ENCODE data around the gene MAP3K4. TPM values are rescaled to one million over a fixed set of nuclear protein-coding genes. Genes with fewer than 3 reads are reported as not detected.

MAP3K4 gene
- total and polyA plus RNA-seq, 2 of the 4 experiments (the other 2 are of a cell fraction): 11.5 to 20.4 TPM

- H2AK9ac ChIP-seq (replicated peaks; ENCODE audit: low read depth, low read length, poor library complexity): no peak overlapping the region
- no peak overlapping the region for H2BK20ac ChIP-seq (ENCODE audit: low read depth, low read length)
- peaks cover 2% of the 10 kb centered on the region; the same call in 1 of the 2 replicates for H3K9me1 ChIP-seq (ENCODE audit: insufficient read depth, low read length)
- TF ChIP-seq MAZ (IDR thresholded peaks at IDR 0.05; ENCODE audit: borderline replicate concordance, low read depth, low read length) (no peak), CTCF (conservative IDR thresholded peaks at IDR 0.05; ENCODE audit: low read depth, low read length) (no peak), MXI1 (IDR thresholded peaks at IDR 0.05; ENCODE audit: borderline replicate concordance, low read depth, low read length) (no peak), RCOR1 (IDR thresholded peaks at IDR 0.05; ENCODE audit: insufficient replicate concordance, low read length) (no peak), BHLHE40 (IDR thresholded peaks at IDR 0.05; ENCODE audit: low read depth, low read length) (no peak), FOS (IDR thresholded peaks at IDR 0.05; ENCODE audit: low read depth, low read length) (no peak)
- TF ChIP-seq, protein P1, sequence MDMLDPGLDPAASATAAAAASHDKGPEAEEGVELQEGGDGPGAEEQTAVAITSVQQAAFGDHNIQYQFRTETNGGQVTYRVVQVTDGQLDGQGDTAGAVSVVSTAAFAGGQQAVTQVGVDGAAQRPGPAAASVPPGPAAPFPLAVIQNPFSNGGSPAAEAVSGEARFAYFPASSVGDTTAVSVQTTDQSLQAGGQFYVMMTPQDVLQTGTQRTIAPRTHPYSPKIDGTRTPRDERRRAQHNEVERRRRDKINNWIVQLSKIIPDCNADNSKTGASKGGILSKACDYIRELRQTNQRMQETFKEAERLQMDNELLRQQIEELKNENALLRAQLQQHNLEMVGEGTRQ (IDR thresholded peaks at IDR 0.05; ENCODE audit: low read depth, low read length): no peak
- in situ Hi-C loops (cut with MboI; ENCODE audit: low sequenced_read_pairs): no loop called here
- no peaks in the 10 kb centered on the region for H3K27me3 ChIP-seq (ENCODE audit: control insufficient read depth, insufficient read depth, low read length)
- H2BK120ac ChIP-seq (ENCODE audit: low read depth, low read length): no peak overlapping the region
- H3K27ac ChIP-seq (ENCODE audit: insufficient read depth, low read length): no peak overlapping the region
- no peak overlapping the region for H3K18ac ChIP-seq (ENCODE audit: low read depth, low read length)
- DNase-seq: no peak
- H2BK5ac ChIP-seq (ENCODE audit: low read depth, low read length, poor library complexity, severe bottlenecking): no peak overlapping the region
- no peak overlapping the region for H3K14ac ChIP-seq (replicated peaks; ENCODE audit: low read depth, low read length)
- H2AK5ac ChIP-seq (ENCODE audit: low read depth, low read length): no peak overlapping the region
- POLR2A ChIA-PET (ENCODE audit: unreplicated experiment): no interaction called here
- H3K56ac ChIP-seq (ENCODE audit: extremely low read depth, insufficient read depth, low read length): no peak overlapping the region
- intact Hi-C loops (cut with micrococcal nuclease): no loop called here
- peaks cover 34% of the 10 kb centered on the region for H3K36me3 ChIP-seq (ENCODE audit: control insufficient read depth, insufficient read depth, low read length)
- H4K91ac ChIP-seq (ENCODE audit: insufficient read depth, low read depth, low read length): no peak overlapping the region
- H3K23ac ChIP-seq (ENCODE audit: low read depth, low read length): no peak overlapping the region
- no peak overlapping the region for H3K9ac ChIP-seq (ENCODE audit: low read depth, low read length)
- no peak overlapping the region for H4K8ac ChIP-seq (ENCODE audit: low read depth in 2 of 2, low read length in 2 of 2)
- peaks cover 2% of the 10 kb centered on the region; the same call in 1 of the 2 replicates for H3K4me1 ChIP-seq (ENCODE audit: control insufficient read depth, insufficient read depth, low read length)
- no peak overlapping the region for H3K4me2 ChIP-seq (ENCODE audit: low read depth, low read length)
- H2BK15ac ChIP-seq (ENCODE audit: low read depth, low read length): no peak overlapping the region
- CTCF ChIA-PET: no interaction called here
- H3K4ac ChIP-seq (ENCODE audit: low read depth, low read length): no peak overlapping the region
- no peaks in the 10 kb centered on the region for H4K20me1 ChIP-seq (ENCODE audit: insufficient read depth, low read length)
- no TSS peak for BruUV-seq (replicated peaks)
- no peaks in the 10 kb centered on the region; a peak in 1 of 4 replicates for H3K79me1 ChIP-seq (ENCODE audit: low read depth in 1 of 2, low read length in 2 of 2)
- no peak overlapping the region for H2AFZ ChIP-seq (replicated peaks; ENCODE audit: low read length, poor library complexity)
- H4K5ac ChIP-seq (ENCODE audit: low read depth, low read length): no peak overlapping the region
- no peak overlapping the region for H3K4me3 ChIP-seq (ENCODE audit: insufficient read depth, low read depth, low read length)
- dilution Hi-C loops (cut with HindIII; ENCODE audit: low sequenced_read_pairs, unreplicated experiment): no loop called here
- H3K9me3 ChIP-seq (ENCODE audit: control insufficient read depth, insufficient read depth, low read length): no peaks in the 10 kb centered on the region
- no CpG with 5 or more reads among the region's 5 CpGs for WGBS, 2 experiments (ENCODE audit: extremely low coverage in 2 of 2, insufficient read length in 1 of 2)
- ATAC-seq (ENCODE audit: low read depth): no peak
Observed at GRCh38 chr6:161108916-161109315, 117.3 kb downstream of the MAP3K4 start.
